Naive B cell (primary cell): ENCODE results near the gene CPSF3. TPM values are rescaled to one million over a fixed set of nuclear protein-coding genes. Genes with fewer than 3 reads are reported as not detected.

ENCODE experiments used
- ATAC-seq, 2 donors: fragments of 150-1000 bp; cut with Tn5 transposase; 2 replicates each; pipeline ENCODE4 v1.10.0; 2021; ENCODE audit warnings: low read depth in 2 of 2, mild to moderate bottlenecking in 2 of 2, moderate library complexity in 2 of 2
- DNase-seq: peaks from one replicate; pipeline ENCODE4 v3.0.0; 2022
- H3K27ac Mint-ChIP-seq, 6 donors: one replicate each; pipeline ENCODE4 v1.8.0; 2020 to 2022; ENCODE audit warnings: mild to moderate bottlenecking in 6 of 6, mixed read lengths in 6 of 6, moderate library complexity in 5 of 6, inconsistent platforms in 2 of 6
- H3K27me3 Mint-ChIP-seq, 3 donors: one replicate each; pipeline ENCODE4 v1.8.0; 2021 to 2022; ENCODE audit warnings: mixed read lengths in 3 of 3, mild to moderate bottlenecking in 1 of 3
- H3K36me3 Mint-ChIP-seq, 2 donors: one replicate each; pipeline ENCODE4 v1.8.0; 2020 to 2022; ENCODE audit warnings: mixed read lengths in 2 of 2, inconsistent platforms in 1 of 2, mild to moderate bottlenecking in 1 of 2
- H3K4me1 Mint-ChIP-seq, 3 donors: one replicate each; pipeline ENCODE4 v1.8.0; 2020 to 2022; ENCODE audit warnings: mixed read lengths in 3 of 3, inconsistent platforms in 1 of 3, mild to moderate bottlenecking in 1 of 3, moderate library complexity in 1 of 3
- H3K4me3 Mint-ChIP-seq, 8 donors: one replicate each; pipeline ENCODE4 v1.8.0; 2020 to 2022; ENCODE audit warnings: mild to moderate bottlenecking in 8 of 8, mixed read lengths in 8 of 8, moderate library complexity in 8 of 8, inconsistent platforms in 2 of 8
- H3K9me3 Mint-ChIP-seq, 7 donors: one replicate each; pipeline ENCODE4 v1.8.0; 2020 to 2022; ENCODE audit warnings: mixed read lengths in 7 of 7, mild to moderate bottlenecking in 5 of 7, inconsistent platforms in 2 of 7, moderate library complexity in 1 of 7
- polyA plus RNA-seq, 6 donors: library from polyadenylated mRNA; unstranded; fragments of 300-500 nt; fragmentation: Illumina TruSeq; gene quantifications; one replicate each; pipeline ENCODE4 v1.2.3, GENCODE V29; 2021; ENCODE audit warnings: low read depth in 6 of 6

CPSF3 gene
- polyA plus RNA-seq, 6 donors from 2014 or later = 13.3 to 34.9 (median 29.0) TPM

GRCh38 chr2:9401646-9402371, 21.6 kb upstream of the CPSF3 start:
- H3K9me3 Mint-ChIP-seq = no peaks in the 10 kb centered on the region
- no peak for ATAC-seq
- H3K27me3 Mint-ChIP-seq = peaks cover 0 to 5% (median 0%) of the 10 kb centered on the region in 3 donors
- DNase-seq = no peak
- no peak overlapping the region for H3K4me3 Mint-ChIP-seq
- H3K4me1 Mint-ChIP-seq = peaks cover 0 to 9% (median 0%) of the 10 kb centered on the region in 3 donors
- H3K27ac Mint-ChIP-seq = no peak overlapping the region
- no peaks in the 10 kb centered on the region for H3K36me3 Mint-ChIP-seq

- H3K27ac Mint-ChIP-seq = peak overlapping the region in 1 of 6 donors; percentile 18
Observed at GRCh38 chr2:9403924-9404323, 19.5 kb upstream of the CPSF3 start.

GRCh38 chr2:9404451-9404850, 19.0 kb upstream of the CPSF3 start:
- ATAC-seq (no peak), DNase-seq (no peak)
- peaks cover 0 to 5% (median 0%) of the 10 kb centered on the region in 3 donors for H3K27me3 Mint-ChIP-seq
- H3K4me3 Mint-ChIP-seq = no peak overlapping the region
- H3K4me1 Mint-ChIP-seq = peaks cover 0 to 9% (median 0%) of the 10 kb centered on the region in 3 donors
- no peaks in the 10 kb centered on the region for H3K9me3 Mint-ChIP-seq
- H3K36me3 Mint-ChIP-seq = peaks cover 0 to 5% of the 10 kb centered on the region in 2 donors
- H3K27ac Mint-ChIP-seq = no peak overlapping the region

More at GRCh38 chr2:9403924-9404323, 19.5 kb upstream of the CPSF3 start:
- peaks cover 0 to 9% (median 0%) of the 10 kb centered on the region in 3 donors for H3K4me1 Mint-ChIP-seq
- no peak for ATAC-seq
- no peak for DNase-seq
- peaks cover 0 to 5% of the 10 kb centered on the region in 2 donors for H3K36me3 Mint-ChIP-seq
- H3K4me3 Mint-ChIP-seq = no peak overlapping the region
- H3K27me3 Mint-ChIP-seq = peaks cover 0 to 5% (median 0%) of the 10 kb centered on the region in 3 donors
- no peaks in the 10 kb centered on the region for H3K9me3 Mint-ChIP-seq

- Mint-ChIP-seq H3K9me3 (no peaks in the 10 kb centered on the region), H3K27ac (no peak overlapping the region), H3K4me1 (peaks cover 6 to 11% (median 10%) of the 10 kb centered on the region in 3 donors), H3K27me3 (peaks cover 0 to 1% (median 0%) of the 10 kb centered on the region in 3 donors), H3K36me3 (peaks cover 0 to 5% of the 10 kb centered on the region in 2 donors), H3K4me3 (no peak overlapping the region)
- no peak for ATAC-seq
- DNase-seq = no peak
Observed at GRCh38 chr2:9405636-9406035, 17.8 kb upstream of the CPSF3 start.

GRCh38 chr2:9406529-9407362, 16.7 kb upstream of the CPSF3 start:
- Mint-ChIP-seq H3K36me3 (peaks cover 0 to 5% of the 10 kb centered on the region in 2 donors), H3K27me3 (no peaks in the 10 kb centered on the region), H3K27ac (no peak overlapping the region)

GRCh38 chr2:9407363-9407811, 16.1 kb upstream of the CPSF3 start:
- H3K27ac Mint-ChIP-seq = no peak overlapping the region

More at GRCh38 chr2:9406529-9407362, 16.7 kb upstream of the CPSF3 start:
- no peaks in the 10 kb centered on the region for H3K9me3 Mint-ChIP-seq
- H3K4me1 Mint-ChIP-seq = peaks cover 6 to 13% (median 8%) of the 10 kb centered on the region in 3 donors
- no peak for DNase-seq
- ATAC-seq = no peak
- no peak overlapping the region for H3K4me3 Mint-ChIP-seq

GRCh38 chr2:9408641-9409151, 14.8 kb upstream of the CPSF3 start:
- peak overlapping the region in 2 of 6 donors; percentile 21 to 35 for H3K27ac Mint-ChIP-seq
- ATAC-seq = no peak
- peaks cover 6 to 13% (median 8%) of the 10 kb centered on the region in 3 donors for H3K4me1 Mint-ChIP-seq
- no peaks in the 10 kb centered on the region for H3K9me3 Mint-ChIP-seq
- H3K36me3 Mint-ChIP-seq = peaks cover 0 to 9% of the 10 kb centered on the region in 2 donors
- no peaks in the 10 kb centered on the region for H3K27me3 Mint-ChIP-seq
- peak overlapping the region in 1 of 8 donors; percentile 10 for H3K4me3 Mint-ChIP-seq
- no peak for DNase-seq

More at GRCh38 chr2:9407363-9407811, 16.1 kb upstream of the CPSF3 start:
- DNase-seq = no peak
- Mint-ChIP-seq H3K36me3 (peaks cover 0 to 9% of the 10 kb centered on the region in 2 donors), H3K9me3 (no peaks in the 10 kb centered on the region), H3K27me3 (no peaks in the 10 kb centered on the region), H3K4me1 (peaks cover 6 to 13% (median 8%) of the 10 kb centered on the region in 3 donors), H3K4me3 (no peak overlapping the region)
- no peak for ATAC-seq

- peaks cover 0 to 9% of the 10 kb centered on the region in 2 donors for H3K36me3 Mint-ChIP-seq
- ATAC-seq (peak; percentile 99), DNase-seq (peak; percentile 68)
Observed at GRCh38 chr2:9410108-9410507, 13.3 kb upstream of the CPSF3 start.

GRCh38 chr2:9412781-9413180, 10.7 kb upstream of the CPSF3 start:
- H3K27me3 Mint-ChIP-seq = no peaks in the 10 kb centered on the region
- no peaks in the 10 kb centered on the region for H3K9me3 Mint-ChIP-seq
- no peak for DNase-seq
- H3K27ac Mint-ChIP-seq = peak overlapping the region in 2 of 6 donors; percentile 2 to 86
- ATAC-seq = no peak
- H3K4me1 Mint-ChIP-seq = peaks cover 18 to 22% (median 19%) of the 10 kb centered on the region in 3 donors
- no peak overlapping the region for H3K4me3 Mint-ChIP-seq
- peaks cover 7 to 16% of the 10 kb centered on the region in 2 donors for H3K36me3 Mint-ChIP-seq

More at GRCh38 chr2:9410108-9410507, 13.3 kb upstream of the CPSF3 start:
- H3K9me3 Mint-ChIP-seq = no peaks in the 10 kb centered on the region
- H3K4me1 Mint-ChIP-seq = peaks cover 6 to 13% (median 12%) of the 10 kb centered on the region in 3 donors
- no peaks in the 10 kb centered on the region for H3K27me3 Mint-ChIP-seq
- peak overlapping the region in 4 of 6 donors; percentile 93 to 97 (median 96) for H3K27ac Mint-ChIP-seq
- peak overlapping the region in 5 of 8 donors; percentile 20 to 83 (median 65) for H3K4me3 Mint-ChIP-seq

GRCh38 chr2:9415516-9416169, 7.8 kb upstream of the CPSF3 start:
- no peaks in the 10 kb centered on the region for H3K27me3 Mint-ChIP-seq
- H3K9me3 Mint-ChIP-seq = no peaks in the 10 kb centered on the region
- peak overlapping the region in 1 of 6 donors; percentile 24 for H3K27ac Mint-ChIP-seq
- H3K4me3 Mint-ChIP-seq = no peak overlapping the region
- peaks cover 18 to 27% (median 20%) of the 10 kb centered on the region in 3 donors for H3K4me1 Mint-ChIP-seq
- no peak for ATAC-seq
- H3K36me3 Mint-ChIP-seq = peaks cover 7 to 16% of the 10 kb centered on the region in 2 donors
- DNase-seq = no peak

GRCh38 chr2:9416267-9416961, 7.0 kb upstream of the CPSF3 start:
- Mint-ChIP-seq H3K4me1 (peaks cover 18 to 27% (median 22%) of the 10 kb centered on the region in 3 donors), H3K36me3 (peaks cover 7 to 16% of the 10 kb centered on the region in 2 donors), H3K27me3 (no peaks in the 10 kb centered on the region), H3K4me3 (no peak overlapping the region), H3K9me3 (no peaks in the 10 kb centered on the region), H3K27ac (peak overlapping the region in 3 of 6 donors; percentile 8 to 37 (median 24))
- ATAC-seq = no peak
- DNase-seq = no peak

GRCh38 chr2:9416962-9417316, 6.5 kb upstream of the CPSF3 start:
- H3K4me3 Mint-ChIP-seq = no peak overlapping the region
- no peaks in the 10 kb centered on the region for H3K9me3 Mint-ChIP-seq
- ATAC-seq (no peak), DNase-seq (no peak)
- peaks cover 7 to 16% of the 10 kb centered on the region in 2 donors for H3K36me3 Mint-ChIP-seq
- peak overlapping the region in 2 of 6 donors; percentile 27 to 37 for H3K27ac Mint-ChIP-seq
- H3K27me3 Mint-ChIP-seq = no peaks in the 10 kb centered on the region
- H3K4me1 Mint-ChIP-seq = peaks cover 23 to 31% (median 27%) of the 10 kb centered on the region in 3 donors
